IPS-15b (cell line): ENCODE results near the gene CLEC16A.

Experiments used
- H3K27me3 ChIP-seq: one replicate; pipeline ENCODE4 v1.6.1; 2013; ENCODE audit warnings: low read length; ENCODE audit not compliant: control insufficient read depth, insufficient read depth
- H3K36me3 ChIP-seq: one replicate; pipeline ENCODE4 v1.6.1; 2013; ENCODE audit warnings: low read length; ENCODE audit not compliant: control insufficient read depth, insufficient read depth
- H3K4me1 ChIP-seq: one replicate; pipeline ENCODE4 v1.6.1; 2013; ENCODE audit warnings: mild to moderate bottlenecking, low read length; ENCODE audit not compliant: control insufficient read depth, insufficient read depth
- H3K4me3 ChIP-seq: one replicate; pipeline ENCODE4 v1.5.1; 2013; ENCODE audit warnings: low read depth, low read length
- H3K9ac ChIP-seq: one replicate; pipeline ENCODE4 v1.6.1; 2013; ENCODE audit warnings: low read depth, mild to moderate bottlenecking, low read length
- H3K9me3 ChIP-seq: one replicate; pipeline ENCODE4 v1.6.1; 2013; ENCODE audit warnings: mild to moderate bottlenecking, low read length; ENCODE audit not compliant: control insufficient read depth, insufficient read depth

The CLEC16A gene

DNA sequence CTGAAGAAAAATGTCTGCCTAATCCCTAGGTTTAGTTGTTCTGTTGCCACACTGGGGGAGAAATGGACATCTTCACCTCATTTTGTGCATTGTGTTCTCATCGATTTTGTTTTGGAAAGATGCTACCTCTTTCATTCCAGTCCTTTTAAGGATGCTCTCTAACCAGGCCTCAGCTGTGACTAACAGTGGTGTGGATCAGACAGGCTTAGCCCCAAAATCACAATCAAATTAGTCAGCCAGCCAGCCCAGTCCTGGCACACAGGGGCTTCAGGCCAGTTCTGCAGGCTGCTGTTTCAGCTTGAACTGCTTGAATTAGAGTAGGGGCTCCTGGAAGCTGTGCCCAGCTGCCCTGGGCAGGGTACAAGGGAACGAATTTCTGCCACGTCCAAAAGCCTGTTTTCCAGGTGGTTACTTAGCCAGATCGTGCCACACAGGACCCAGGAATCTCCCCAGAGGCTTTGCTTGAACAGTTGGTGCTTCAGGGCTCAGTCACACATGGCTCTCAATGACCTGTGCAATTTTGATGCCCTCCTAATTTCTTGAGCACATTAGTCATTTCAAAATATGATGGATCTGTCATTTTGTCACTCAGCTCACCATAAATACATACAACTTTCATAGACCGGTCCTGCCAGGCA is 60.7 kb downstream of the CLEC16A start:
- Histone ChIP-seq H3K27me3 (no peaks in the 10 kb centered on the region), H3K4me3 (no peak overlapping the region), H3K9ac (no peak overlapping the region), H3K4me1 (no peaks in the 10 kb centered on the region), H3K9me3 (no peaks in the 10 kb centered on the region), H3K36me3 (peaks cover 5% of the 10 kb centered on the region)

DNA sequence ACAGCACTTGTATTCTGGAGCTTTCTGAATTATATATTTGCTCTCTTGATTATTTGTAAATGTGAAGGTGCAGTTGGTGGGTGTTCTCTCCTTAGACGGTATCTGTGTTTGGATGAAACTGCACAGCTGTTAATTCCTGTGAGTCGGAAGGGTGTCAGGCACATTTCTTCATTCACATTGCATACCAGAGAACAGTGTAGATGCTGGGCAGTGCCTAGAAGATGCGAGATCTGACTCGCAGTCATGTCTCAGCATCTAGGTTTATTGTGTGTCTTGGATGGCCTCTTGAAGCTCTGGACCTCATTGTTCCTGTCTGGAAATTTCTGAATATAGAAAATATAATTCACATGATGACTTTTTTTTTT is 61.2 kb downstream of the CLEC16A start:
- no peak overlapping the region for H3K9ac ChIP-seq

DNA sequence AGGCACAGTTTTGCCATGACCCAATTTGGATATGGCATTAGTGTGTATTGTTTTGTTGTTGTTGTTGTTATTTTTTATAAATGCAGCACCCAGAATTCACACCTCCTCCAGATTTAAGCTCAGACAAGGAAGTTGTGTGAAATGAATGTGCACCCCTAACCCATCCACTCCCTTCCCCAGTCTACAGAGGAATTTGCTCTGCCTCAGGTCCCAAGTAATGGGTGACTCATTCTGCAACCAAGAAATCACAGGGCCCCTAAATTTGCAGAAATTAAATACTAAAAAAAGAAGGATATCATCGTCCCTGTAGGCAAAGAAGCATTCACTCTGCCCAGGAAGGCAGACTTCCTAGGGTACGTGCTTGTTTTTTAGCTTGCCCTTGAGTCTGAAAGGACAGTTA is 62.3 kb downstream of the CLEC16A start:
- no peak overlapping the region for H3K4me3 ChIP-seq
- no peaks in the 10 kb centered on the region for H3K9me3 ChIP-seq
- no peaks in the 10 kb centered on the region for H3K4me1 ChIP-seq
- H3K27me3 ChIP-seq: no peaks in the 10 kb centered on the region
- H3K9ac ChIP-seq: no peak overlapping the region
- H3K36me3 ChIP-seq: peaks cover 5% of the 10 kb centered on the region

More for the DNA sequence above, 61.2 kb downstream of the CLEC16A start:
- Histone ChIP-seq H3K36me3 (peaks cover 5% of the 10 kb centered on the region), H3K27me3 (no peaks in the 10 kb centered on the region), H3K4me1 (no peaks in the 10 kb centered on the region), H3K4me3 (no peak overlapping the region), H3K9me3 (no peaks in the 10 kb centered on the region)

DNA sequence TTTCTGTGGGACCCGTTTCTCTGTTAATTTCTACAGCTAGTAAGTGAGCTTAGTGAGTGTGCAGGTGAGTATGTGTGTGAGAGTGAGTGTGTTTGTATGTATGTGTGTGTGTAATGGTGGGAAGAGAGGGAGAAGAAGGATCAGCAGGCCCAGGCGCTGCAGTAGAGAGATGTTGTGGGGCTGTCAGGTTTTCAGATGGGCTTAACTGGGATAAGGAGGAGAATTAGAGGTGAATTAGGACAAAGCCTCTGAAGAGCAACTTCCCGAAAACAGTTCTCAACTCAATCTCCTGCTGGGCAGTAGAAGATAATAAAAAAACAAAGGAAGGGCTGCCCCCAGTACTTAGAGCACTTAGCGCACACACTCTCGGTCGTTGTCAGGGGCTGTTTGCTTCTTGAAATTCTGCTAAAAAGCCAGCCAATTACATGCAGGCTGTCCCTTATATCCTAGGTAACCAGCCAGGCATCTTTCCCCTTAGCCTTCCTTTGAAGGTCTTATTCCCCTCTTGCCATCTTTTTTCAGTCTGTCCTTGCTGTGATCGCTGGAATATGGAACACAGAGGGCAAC is 63.4 kb downstream of the CLEC16A start:
- Histone ChIP-seq H3K9me3 (no peaks in the 10 kb centered on the region), H3K4me3 (no peak overlapping the region), H3K27me3 (no peaks in the 10 kb centered on the region), H3K36me3 (peaks cover 5% of the 10 kb centered on the region), H3K4me1 (no peaks in the 10 kb centered on the region), H3K9ac (no peak overlapping the region)

GRCh38 chr16:11009027-11009755 is 64.8 kb downstream of the CLEC16A start:
- Histone ChIP-seq H3K9ac (no peak overlapping the region), H3K36me3 (peaks cover 3% of the 10 kb centered on the region), H3K27me3 (no peaks in the 10 kb centered on the region), H3K4me1 (no peaks in the 10 kb centered on the region), H3K4me3 (no peak overlapping the region), H3K9me3 (no peaks in the 10 kb centered on the region)

DNA sequence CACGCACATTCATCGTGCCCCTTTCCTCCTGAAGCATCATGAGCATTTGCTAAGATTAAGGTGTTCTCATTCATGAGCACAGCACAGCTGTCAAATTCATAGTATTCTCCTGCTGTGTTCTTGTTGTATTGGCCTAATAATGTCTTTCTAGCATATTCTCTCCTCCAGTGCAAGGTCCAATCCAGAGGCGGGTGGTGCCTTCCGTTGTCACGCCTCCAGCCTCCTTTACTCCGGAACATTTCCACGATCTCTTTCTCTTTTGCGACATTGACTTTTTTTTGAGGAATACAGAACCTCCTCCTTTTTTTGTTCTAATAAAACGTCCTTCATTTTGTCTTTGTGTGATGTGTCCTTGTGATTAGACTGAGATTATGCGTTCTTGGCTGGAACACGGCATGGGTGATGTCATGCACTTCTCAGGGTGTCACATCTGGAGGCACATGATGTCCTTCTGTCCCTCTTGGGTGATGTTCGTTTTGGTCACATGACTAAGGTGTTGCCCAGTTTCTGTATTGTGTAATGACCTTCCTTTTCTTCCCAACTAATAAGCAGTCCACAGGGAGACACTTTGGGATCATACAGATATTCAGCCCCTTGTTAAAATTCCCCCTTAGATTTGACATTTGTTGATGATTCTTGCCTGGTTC is 66.3 kb downstream of the CLEC16A start:
- Histone ChIP-seq H3K27me3 (no peaks in the 10 kb centered on the region), H3K36me3 (peaks cover 3% of the 10 kb centered on the region), H3K4me1 (no peaks in the 10 kb centered on the region), H3K9me3 (no peaks in the 10 kb centered on the region), H3K9ac (no peak overlapping the region), H3K4me3 (no peak overlapping the region)

DNA sequence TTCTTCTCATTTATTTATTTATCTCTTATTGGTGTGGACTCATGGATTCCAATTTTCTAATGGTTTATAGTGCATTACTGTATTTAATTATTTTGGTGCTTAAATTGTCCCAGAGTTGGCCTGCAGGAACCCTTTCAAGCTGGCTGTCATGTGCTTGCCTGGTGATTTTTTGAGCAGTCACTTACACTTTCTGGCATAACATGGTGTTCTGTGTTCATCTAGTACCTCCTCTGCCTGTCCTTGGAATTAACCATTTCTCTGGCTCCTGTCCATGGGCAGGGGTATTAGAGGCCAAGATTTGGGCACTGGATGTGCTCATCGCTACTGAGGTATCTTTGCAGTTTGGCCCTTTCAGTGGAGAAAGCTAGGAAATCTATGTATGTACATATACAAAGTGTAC is 67.0 kb downstream of the CLEC16A start:
- H3K36me3 ChIP-seq: peaks cover 3% of the 10 kb centered on the region
- H3K9me3 ChIP-seq: no peaks in the 10 kb centered on the region
- H3K4me3 ChIP-seq: no peak overlapping the region
- H3K27me3 ChIP-seq: no peaks in the 10 kb centered on the region
- H3K9ac ChIP-seq: no peak overlapping the region
- no peaks in the 10 kb centered on the region for H3K4me1 ChIP-seq

DNA sequence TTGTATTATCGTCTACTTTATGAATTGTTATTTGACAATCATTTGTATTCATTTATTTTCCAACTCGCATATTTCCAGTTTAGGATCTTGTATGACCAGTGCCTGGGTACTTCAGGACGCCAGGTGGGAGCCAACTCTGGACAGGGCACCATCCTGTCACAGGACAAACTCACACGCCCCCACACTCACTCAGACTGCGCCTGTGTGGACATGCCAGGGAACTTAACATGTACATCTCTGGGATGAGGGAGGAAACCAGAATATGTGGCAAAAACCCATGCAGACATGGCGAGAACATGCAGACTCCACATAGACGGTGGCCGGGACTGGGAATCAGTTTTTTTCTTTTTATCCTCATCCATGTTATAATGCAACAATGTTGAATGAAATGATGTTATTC is 68.5 kb downstream of the CLEC16A start:
- Histone ChIP-seq H3K36me3 (peaks cover 3% of the 10 kb centered on the region), H3K9me3 (no peaks in the 10 kb centered on the region), H3K9ac (no peak overlapping the region), H3K4me1 (no peaks in the 10 kb centered on the region), H3K27me3 (no peaks in the 10 kb centered on the region), H3K4me3 (no peak overlapping the region)

DNA sequence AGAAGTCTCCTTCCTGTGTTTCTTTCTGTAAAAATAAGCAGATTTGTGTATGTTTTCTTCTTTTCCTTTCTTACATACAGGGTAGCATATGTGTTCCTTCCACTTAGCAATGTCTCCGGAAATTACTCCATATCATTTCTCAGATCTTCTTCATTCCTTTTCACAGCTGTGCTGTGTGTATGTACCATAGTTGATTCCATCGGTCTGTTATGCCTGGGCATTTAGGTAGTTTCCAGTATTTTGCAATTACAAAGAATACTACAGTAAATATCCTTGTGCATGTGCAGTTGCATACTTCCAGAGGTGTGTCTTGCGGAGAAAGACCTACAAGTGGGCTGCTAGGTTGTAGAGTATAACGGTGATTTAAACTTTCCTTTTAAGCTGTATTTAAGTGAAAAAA is 69.8 kb downstream of the CLEC16A start:
- Histone ChIP-seq H3K9ac (no peak overlapping the region), H3K9me3 (no peaks in the 10 kb centered on the region), H3K4me1 (no peaks in the 10 kb centered on the region), H3K27me3 (no peaks in the 10 kb centered on the region), H3K36me3 (peaks cover 3% of the 10 kb centered on the region), H3K4me3 (no peak overlapping the region)

DNA sequence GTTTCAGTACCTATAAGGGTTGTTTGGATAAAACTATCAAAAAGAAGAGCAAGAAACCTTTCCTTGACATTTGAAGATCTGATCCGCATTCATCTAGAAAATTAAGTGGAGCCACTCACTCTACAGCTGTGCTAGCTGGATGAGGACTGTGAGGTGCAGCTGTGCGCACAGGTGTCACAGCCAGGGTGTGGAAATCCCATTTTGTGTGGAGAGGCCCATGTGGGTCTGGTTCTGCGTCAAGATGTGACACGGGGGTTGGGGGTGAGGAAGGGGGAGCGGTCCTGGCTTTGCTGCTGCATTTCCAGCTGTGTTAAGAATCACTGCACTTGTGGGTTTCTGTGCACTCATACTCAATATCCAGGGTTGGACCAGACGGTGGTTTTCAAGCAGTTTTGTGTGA is 70.7 kb downstream of the CLEC16A start:
- Histone ChIP-seq H3K9ac (no peak overlapping the region), H3K27me3 (no peaks in the 10 kb centered on the region), H3K4me3 (no peak overlapping the region), H3K4me1 (no peaks in the 10 kb centered on the region), H3K36me3 (peaks cover 3% of the 10 kb centered on the region), H3K9me3 (no peaks in the 10 kb centered on the region)

GRCh38 chr16:11015607-11016006 is 71.2 kb downstream of the CLEC16A start:
- Histone ChIP-seq H3K9me3 (no peaks in the 10 kb centered on the region), H3K9ac (no peak overlapping the region), H3K4me3 (no peak overlapping the region), H3K27me3 (no peaks in the 10 kb centered on the region), H3K36me3 (peaks cover 3% of the 10 kb centered on the region), H3K4me1 (no peaks in the 10 kb centered on the region)
